HG03095 (cell line): Measurements from ENCODE around the gene TPI1.
"Not testable (repeated sequence)": the region's sequence is repeated elsewhere in the genome, so short reads cannot be mapped to it uniquely, and the experiment has no call there.

Experiments used
- ATAC-seq: cut with Tn5 transposase; IDR thresholded peaks from one replicate; pipeline ENCODE4 v1.9.1; 2021; ENCODE audit warnings: moderate library complexity; ENCODE audit not compliant: unreplicated experiment

The TPI1 gene

DNA sequence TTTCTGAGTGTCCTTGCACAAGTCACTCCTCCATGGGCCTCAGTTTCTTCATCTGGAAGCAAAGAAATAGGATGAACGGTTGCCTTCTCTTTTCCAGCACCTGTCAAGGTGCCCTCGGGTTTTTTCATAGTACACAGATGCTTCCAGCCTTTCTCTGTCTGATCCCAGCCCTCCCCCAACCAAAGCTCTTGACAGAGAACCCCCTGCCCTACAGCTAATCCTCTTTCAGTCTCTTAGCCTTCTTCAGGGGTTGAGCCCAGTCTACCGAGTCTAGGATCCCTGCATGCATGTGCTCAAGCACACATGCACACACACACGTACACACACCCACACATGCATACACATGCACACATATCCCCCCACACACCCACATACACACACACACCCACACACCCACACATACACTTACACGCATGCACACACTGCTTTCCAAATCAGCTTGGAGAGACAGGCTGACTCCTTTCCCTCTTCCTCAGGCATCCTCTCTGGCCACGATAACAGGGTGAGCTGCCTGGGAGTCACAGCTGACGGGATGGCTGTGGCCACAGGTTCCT lies 20.9 kb upstream of the TPI1 start:
- no peak for ATAC-seq

DNA sequence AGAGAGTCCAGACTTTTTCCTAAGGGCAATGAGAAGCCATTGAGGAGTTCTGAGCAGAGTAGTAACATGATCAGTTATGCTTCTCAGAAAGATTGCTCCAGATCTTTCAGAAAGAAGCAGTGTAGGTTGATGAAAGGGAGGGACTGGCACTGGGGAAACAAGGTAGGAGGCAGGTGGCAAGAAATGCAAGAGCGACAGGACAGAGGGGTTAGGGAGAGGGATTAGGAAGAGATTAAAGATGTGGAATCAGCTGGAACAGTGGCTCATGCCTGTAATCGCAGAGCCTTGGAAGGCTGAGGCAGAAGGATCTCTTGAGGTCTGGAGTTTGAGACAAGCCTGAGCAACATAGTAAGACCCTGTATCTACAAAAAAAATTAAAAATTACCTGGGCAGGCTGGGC lies 19.7 kb upstream of the TPI1 start:
- no peak for ATAC-seq

DNA sequence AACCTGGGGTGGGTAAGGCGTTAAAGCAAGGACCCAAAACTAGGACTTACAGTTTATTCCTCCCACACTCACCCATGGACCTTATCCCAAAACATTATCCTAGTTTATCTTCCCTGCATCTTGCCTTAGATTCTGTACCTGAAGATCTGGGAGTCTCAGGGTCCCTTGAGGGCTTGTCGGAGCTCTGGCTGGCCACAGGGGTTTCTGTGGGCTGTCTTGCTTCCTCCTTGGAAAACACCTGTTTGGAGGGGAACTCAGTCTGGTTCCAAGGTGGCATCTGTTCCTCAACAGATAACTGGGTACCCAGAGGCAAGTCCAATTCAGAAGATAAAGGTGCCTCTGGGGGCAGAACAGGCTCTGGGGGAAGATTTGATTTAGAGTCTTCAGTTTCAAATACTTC lies 17.9 kb upstream of the TPI1 start:
- ATAC-seq: no peak

DNA sequence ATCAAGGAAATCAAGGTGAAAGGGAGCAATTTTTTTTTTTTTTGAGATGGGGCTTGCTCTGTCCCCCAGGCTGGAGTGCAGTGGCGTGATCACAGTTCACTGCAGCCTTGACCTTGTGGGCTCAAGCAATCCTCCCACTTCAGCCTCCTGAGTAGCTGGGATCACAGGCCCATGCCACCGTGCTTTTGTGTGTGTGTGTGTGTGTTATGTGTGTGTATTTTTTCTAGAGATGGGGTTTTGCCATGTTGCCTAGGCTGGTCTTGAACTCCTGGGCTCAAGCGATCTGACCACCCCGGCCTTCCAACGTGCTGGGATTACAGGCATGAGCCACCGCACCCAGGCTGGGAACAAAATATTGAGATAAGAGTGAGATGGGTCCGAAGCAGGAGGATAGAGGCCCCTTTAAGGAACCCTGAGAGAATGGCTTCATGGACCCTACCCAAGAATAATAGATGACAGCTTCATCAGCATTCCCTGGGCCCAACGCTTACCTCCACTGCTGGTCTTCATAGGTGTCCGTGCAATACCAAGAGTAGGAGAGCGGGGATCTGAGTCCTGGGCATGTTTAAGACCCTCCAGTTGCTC lies 17.3 kb upstream of the TPI1 start:
- ATAC-seq: no peak

DNA sequence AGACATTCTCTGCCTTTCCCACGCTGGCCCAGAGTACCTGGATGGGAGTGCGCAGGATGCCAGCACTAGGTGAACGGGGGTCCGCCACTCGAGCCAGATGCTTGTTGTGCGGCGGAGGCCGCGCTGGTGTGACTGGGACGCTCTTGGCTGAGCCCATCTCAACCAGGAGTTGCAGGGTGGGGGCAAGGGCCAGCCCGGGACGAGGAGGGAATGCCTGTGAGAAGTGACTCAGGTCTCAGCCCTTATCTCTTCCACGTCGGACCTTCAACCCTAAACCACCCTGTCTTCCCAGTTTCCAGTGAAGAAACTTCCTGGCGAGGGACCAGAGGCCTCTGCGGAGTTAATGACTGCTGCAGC lies 16.6 kb upstream of the TPI1 start:
- ATAC-seq: no peak

DNA sequence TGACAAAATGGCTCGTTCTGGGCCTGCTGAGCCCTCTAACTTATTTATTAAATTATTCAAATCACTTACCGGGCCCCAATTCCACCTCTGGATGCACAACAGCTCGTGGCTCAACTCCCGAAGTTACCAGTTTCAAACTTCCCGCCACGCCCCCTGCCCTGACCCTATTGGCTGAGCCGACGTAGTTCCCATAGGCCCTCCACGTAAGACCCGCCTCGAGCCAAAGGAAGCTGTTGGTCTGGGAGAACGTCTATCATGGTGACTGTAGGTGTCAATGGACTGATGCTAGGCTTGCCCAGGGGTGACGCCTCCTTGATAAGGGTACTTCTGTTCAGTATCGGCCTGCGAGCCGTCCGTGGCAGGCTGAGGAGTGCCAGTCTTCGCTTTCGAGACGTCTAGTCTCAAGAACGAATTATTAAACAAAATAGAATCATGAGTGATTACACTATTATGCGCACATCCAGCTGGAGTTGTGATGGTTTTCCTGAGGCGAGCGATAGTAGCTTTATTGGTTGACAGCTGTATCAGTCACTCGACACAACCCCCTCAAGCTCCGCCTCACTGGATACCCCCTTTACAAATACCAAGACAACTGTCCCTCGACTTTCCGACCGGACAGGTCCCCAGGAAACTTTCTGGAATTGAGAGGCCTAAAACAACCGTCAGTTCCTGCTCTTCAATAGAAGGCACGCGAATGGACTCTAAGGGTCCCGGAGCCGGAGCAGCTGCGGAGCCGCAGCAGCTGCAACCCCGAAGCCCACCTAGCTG lies 16.0 kb upstream of the TPI1 start, which contains the start of gene CDCA3:
Gene CDCA3, minus strand, starts transcription at position 134 of the 768 bp plus-strand sequence. CDS start 334 bp downstream, outside the sequence.
- peak; percentile 53 for ATAC-seq

DNA sequence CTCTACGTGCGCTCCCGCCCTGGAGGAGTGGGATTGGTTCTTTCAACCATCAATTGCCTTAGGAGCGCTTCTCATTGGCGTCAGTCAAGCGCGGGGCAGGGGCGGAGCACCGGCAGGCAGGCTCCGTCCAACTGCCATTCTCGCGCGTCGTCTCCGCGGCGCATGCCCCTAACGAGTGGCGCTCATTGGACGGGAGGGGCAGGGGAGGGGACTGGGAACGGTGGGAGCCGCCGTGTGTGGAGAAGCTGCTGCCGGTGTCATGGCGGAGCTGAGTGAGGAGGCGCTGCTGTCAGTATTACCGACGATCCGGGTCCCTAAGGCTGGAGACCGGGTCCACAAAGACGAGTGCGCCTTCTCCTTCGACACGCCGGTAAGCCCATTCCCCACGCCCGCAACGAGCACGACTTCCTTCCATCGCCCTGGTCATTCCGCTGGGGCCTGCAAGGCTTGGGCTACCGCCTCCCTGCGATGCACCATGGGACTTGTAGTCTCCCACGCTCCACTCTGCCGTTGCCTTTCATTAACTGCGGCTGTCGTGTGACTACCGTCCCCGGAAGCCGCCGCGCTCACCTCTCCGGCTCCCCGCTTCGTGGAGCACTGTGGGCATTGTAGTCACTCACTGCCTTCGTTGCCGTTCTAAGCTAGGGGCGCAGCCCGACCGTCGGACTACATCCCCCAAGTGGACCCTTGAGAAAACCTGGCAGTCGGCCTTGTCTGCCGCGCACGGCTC lies 15.2 kb upstream of the TPI1 start, which contains the start of gene USP5:
Gene USP5, plus strand, starts transcription at position 230 of the 730 bp plus-strand sequence. Its CDS starts 30 bp downstream, at position 260.
- peak; percentile 68 for ATAC-seq

DNA sequence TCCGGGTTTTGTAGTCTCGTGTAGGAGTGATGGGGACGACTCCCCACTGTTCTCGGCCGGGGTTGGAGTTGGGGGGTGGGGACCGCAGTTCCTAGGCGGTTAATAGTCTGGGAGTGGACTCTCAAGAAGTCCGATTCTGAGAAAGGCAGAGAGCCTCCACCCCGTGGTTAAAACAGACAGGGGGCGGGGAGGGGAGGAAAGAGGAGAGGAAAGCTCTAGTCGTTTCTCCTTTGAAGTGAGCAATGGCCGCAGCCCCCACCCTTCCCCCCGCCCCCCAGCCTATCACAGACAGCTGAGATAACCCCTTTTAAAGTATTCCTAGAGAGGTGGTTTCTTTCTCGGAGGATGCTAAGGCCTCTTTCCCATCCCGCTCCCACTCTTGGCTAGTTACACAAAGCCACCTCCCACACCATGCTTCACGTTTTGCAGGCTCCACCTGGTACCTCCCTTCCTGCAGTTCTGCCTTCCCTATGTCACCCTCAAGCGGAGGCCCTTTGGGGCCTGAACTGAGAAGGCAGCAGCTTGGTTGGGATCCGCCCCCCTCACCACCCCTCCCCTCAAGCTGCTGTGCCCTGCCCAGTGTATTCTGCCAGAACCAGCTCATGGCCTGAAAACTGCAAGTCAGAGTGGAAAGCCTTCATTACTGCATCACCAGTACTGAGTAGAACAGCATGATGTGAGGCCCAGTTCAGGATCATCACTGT lies 14.5 kb upstream of the TPI1 start:
- no peak for ATAC-seq

DNA sequence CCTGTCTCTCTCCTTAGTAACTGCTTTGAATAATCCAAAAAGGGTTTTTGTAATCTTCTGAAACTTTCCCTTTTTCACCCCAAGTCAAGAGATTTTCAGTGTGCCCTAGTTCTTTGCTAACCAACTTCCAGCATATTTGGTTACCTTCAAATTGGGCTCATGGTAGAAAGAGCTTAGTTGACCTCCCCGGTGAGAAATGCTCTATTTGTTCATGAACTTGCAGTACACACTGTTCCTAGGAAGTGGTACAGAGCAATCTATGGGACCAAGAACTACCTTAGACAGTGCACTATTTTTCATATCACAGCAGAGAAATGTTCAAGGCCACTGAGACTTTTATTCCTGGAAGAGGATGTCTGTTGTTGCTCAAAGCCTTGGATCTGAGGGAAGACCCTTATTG lies 13.7 kb upstream of the TPI1 start:
- no peak for ATAC-seq

DNA sequence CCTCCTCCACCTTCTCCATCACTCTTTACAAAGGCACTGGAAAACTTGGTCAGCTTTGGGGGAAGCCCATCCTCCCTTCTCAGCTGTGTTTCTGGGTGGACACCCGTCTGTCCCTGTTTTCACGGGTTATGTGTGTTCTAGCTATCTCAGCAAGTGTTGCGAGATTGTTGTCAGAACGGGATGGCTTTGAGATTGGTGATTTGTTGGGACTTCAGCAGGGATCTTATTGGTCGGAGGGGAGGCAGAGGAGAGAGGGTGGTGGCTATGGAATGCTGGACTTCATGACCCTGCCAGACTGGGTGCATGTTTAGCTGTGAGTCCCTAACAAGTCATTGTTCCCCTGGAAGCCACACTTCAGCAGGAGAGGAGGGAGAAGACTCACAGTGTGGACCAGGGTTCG lies 13.3 kb upstream of the TPI1 start:
- no peak for ATAC-seq

DNA sequence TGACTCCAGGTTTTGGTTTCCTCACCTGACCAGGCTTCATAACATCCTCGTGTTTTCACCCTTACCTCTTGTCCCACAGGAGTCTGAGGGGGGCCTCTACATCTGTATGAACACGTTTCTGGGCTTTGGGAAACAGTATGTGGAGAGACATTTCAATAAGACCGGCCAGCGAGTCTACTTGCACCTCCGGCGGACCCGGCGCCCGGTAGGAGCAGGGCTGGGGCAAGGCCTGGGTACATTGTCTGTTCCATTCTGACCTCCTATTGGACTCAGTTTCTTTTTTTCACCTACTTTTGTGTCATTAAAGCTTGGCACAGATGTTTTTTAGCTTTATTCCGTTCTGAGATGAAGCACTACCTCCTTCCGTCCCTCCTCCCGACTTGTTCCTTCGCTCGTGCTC lies 12.0 kb upstream of the TPI1 start:
- ATAC-seq: no peak

DNA sequence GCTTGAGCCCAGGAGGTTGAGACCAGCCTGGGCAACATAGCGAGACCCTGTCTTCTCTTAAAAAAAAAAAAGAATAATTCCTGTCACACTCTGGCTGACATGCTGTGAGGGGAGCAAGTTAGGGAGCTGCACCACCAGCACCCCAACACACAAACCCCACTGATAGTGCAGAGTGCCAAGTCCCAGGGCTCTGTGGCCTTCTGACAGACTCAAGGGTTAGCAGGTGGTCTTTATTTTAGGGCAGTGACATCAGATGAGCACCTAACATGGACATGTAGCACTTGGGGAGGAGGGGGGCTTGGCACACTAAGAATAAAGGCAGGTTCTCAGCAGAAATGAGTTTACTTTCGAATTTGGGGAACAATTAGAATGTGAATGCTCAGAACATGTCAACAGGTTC lies 8.5 kb upstream of the TPI1 start:
- ATAC-seq: no peak

DNA sequence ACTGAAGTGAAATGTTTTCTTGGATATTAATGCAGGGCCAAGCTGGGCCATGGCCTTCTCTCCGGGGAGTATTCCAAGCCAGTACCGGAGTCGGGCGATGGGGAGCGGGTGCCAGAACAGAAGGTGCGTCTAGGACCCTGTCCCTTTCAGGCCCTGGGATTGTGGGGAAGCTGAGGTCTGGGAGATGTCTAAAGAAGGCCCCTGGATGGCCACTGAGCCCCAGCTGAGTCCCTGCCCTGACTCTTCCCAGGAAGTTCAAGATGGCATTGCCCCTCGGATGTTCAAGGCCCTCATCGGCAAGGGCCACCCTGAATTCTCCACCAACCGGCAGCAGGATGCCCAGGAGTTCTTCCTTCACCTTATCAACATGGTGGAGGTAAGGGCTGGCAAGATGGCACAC lies 7.2 kb upstream of the TPI1 start:
- no peak for ATAC-seq

DNA sequence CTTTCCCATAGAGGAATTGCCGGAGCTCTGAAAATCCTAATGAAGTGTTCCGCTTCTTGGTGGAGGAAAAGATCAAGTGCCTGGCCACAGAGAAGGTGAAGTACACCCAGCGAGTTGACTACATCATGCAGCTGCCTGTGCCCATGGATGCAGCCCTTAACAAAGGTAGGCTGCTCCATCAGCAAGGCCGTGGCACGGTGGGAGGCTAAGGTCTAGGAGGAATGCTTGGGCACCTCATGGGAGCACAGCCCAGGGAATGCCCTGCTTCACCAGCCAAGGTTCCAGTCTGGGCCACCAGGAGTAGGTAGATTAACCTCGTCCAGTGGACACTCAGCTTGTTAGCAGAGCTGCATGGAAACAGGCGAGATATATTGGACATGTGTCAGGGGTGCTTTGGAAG lies 6.4 kb upstream of the TPI1 start:
- no peak for ATAC-seq

DNA sequence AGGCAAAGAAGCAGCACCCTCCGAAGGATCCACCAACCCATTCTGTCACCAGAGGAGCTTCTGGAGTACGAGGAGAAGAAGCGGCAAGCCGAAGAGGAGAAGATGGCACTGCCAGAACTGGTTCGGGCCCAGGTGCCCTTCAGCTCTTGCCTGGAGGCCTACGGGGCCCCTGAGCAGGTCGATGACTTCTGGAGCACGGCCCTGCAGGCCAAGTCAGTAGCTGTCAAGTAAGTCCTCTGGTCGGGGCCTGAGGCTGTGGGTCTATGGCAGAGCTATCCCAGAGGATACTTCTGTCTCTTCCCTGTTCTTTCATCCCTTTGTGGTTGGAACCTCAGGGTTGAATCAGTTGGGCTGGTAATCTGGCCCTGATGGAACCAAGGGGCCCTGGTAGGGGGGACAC lies 5.9 kb upstream of the TPI1 start:
- ATAC-seq: no peak

DNA sequence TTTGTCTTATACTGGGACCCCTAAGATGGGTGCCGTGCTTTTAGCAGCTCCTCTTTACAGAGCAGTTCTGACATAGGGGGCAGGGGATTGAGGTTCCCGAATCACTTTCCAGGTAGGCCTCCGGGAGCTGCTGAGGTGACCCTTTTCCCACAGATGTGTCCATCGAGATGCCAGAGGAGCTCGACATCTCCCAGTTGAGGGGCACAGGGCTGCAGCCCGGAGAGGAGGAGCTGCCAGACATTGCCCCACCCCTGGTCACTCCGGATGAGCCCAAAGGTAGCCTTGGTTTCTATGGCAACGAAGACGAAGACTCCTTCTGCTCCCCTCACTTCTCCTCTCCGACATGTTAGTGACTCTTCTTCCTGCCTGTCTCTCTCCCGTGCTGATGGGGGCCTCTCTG lies 4.3 kb upstream of the TPI1 start:
- ATAC-seq: no peak

DNA sequence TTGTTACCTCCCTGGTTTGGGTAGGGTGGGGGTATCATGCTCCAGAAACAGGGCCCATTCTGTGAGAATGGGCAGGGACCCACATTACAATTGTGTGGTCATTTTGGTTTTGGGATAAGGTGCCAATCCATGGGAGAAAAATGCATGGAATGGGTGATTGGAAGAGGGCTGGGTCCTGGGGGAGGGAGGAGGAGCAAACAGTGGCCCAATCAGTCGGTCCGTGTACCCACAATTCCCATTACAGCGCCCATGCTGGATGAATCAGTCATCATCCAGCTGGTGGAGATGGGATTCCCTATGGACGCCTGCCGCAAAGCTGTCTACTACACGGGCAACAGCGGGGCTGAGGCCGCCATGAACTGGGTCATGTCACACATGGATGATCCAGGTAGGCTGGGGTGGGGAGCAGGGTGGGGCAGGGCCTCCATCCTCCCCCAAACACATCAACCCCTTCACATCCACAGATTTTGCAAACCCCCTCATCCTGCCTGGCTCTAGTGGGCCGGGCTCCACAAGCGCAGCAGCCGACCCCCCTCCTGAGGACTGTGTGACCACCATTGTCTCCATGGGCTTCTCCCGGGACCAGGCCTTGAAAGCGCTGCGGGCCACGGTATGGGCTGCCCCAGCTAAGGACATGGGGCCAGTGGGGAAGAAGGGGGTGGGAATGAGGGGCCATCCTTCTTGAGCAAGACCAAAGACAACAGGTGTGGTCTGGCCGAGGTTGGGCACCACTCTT lies 3.6 kb upstream of the TPI1 start:
- ATAC-seq: no peak

DNA sequence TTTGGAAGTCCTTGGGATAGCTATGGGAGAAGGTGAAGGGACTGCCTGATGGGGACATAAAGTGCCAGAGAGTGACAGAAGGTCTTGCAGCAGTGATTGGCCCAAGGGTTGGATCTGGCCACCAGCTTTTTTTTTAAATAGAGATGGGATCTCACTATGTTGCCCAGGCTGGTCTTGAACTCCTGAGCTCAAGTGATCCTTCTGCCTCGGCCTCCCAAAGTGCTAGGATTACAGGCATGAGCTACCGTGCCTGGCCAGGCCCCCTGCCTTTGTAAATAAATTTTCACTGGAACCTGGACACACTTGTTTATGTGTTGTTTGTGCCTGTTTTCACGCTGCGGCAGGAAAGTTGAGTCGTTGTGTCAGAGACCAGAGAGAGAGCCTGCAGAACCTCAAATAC lies 2.0 kb upstream of the TPI1 start:
- not testable (repeated sequence) for ATAC-seq

DNA sequence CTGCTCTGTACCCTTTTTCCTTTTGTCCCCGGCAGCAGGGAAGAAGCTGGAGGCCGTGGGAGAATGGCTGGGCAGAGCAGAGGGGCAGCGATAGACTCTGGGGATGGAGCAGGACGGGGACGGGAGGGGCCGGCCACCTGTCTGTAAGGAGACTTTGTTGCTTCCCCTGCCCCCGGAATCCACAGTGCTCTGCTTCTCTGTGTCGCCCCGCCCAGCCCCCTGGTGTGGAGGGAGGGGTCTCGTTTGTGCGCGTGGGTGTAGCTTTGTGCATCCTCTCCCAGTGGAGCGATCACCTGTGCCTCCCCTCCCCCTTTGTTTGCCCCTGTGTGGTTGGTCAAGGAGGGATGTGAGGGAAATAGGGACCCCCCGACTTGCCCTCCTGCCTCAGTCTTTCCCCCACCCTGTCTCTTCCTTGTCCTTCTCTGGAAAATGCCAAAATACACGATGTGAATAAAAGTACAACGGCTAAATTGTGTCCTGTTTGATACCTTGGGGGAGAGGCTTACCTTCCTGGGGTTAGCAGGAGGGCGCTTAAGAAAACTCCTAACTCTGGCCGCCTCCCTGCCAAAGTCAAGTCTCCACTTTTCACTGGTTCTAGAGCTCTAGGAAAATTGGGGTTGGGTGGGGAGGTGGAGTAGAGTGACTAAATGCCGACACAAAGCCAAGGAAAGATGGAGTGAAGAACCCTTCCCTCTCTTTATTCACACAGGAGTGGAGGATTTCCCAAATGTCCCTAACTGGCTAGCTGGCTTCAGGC lies 990 bp upstream of the TPI1 start:
- ATAC-seq: no peak

DNA sequence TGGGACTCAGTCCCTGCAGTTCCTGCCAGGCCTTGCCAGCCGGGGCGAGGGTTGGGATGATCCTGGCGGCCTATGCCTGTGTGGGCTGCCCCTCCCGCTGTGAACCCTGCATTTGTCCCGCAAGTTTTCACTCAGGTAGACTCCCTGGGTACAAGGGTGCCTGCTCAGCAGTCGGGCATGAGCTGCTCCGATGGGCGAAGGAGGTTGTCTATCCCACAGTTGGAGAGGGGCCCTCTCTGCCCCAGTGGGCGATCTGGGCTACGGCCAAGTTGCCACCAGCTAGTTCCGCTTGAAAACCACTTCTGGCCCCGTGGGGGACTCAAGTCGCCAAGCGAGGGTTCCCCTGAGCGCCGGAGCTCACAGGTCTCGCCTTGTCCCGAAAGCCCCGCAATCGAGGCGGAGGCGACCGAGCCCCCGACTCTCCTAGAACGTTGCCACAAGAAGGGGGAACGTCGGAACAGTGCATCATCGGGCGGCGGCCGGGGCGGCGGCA lies 365 bp upstream of the TPI1 start:
- peak; percentile 7 for ATAC-seq
